ENCODE measurements around the gene KISS1.

Gene KISS1

DNA sequence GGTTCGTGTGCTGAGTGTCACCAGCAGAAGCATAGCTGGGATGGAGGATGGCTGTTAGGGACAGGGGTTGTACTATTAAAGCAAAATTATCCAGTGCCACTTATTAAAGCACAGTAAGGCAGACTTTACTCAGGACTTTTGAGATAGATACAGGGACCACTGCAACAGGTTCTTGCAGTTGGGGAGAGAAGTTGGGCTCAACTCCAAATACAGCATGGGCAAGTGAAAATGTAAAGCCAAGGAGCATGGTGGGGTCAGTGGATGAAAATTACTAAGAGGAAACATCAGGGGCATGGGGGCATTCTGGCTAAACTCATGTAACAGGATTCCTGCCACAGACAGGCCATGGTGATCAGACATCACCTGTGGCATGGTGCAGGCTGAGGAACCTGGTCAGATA is 15.2 kb downstream of the KISS1 start:
- TF ChIP-seq EZH2 (IDR thresholded peaks at IDR 0.05; ENCODE audit: borderline replicate concordance, low read length): no peak
- no peaks in the 10 kb centered on the region for H3K27me3 ChIP-seq (ENCODE audit: insufficient read depth, low read length)
- H3K4me3 ChIP-seq (ENCODE audit: low read depth, low read length, poor library complexity, severe bottlenecking): no peak overlapping the region
- no peaks in the 10 kb centered on the region for H3K9me3 ChIP-seq (ENCODE audit: low read length)
- H3K36me3 ChIP-seq (ENCODE audit: insufficient read depth, low read length): no peaks in the 10 kb centered on the region
- H3K4me2 ChIP-seq (ENCODE audit: low read length): no peak overlapping the region
- H2AFZ ChIP-seq (ENCODE audit: low read length): no peak overlapping the region
- H3K79me2 ChIP-seq (ENCODE audit: insufficient read depth, low read length): no peaks in the 10 kb centered on the region
- no peak overlapping the region for H3K9ac ChIP-seq (ENCODE audit: low read length)
- no peak overlapping the region for H3K27ac ChIP-seq (ENCODE audit: low read depth, low read length, poor library complexity, severe bottlenecking)
- no peaks in the 10 kb centered on the region for H3F3A ChIP-seq (ENCODE audit: insufficient read depth, low read length)
- H4K20me1 ChIP-seq (ENCODE audit: insufficient read depth, low read length): no peaks in the 10 kb centered on the region
- no peaks in the 10 kb centered on the region for H3K4me1 ChIP-seq (ENCODE audit: insufficient read depth, low read length, severe bottlenecking)
- H3K9me2 ChIP-seq (ENCODE audit: low read depth, low read length): no peaks in the 10 kb centered on the region

DNA sequence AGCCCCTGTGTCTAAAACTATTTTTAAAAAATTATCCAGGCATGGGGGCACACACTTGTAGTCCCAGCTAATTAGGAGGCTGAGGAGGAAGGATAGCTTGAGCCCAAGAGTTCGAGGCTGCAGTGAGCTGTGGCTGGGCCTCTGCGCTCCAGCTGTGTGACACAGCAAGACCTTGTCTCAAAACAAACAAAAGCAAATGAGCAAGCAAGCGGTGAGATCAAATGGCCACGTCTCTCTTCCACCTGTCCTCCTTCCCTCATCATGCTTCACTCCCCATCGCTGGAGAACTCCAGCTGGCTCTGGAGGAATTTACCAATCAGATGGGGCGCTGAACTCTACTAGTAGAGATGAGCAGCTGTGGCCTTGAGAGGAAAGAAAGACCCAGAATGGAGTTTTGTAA is 16.2 kb downstream of the KISS1 start:
- no peak overlapping the region for H2AFZ ChIP-seq (ENCODE audit: low read length)
- no peaks in the 10 kb centered on the region for H3F3A ChIP-seq (ENCODE audit: insufficient read depth, low read length)
- H3K27ac ChIP-seq (ENCODE audit: low read depth, low read length, poor library complexity, severe bottlenecking): no peak overlapping the region
- no peaks in the 10 kb centered on the region for H3K4me1 ChIP-seq (ENCODE audit: insufficient read depth, low read length, severe bottlenecking)
- TF ChIP-seq EZH2 (IDR thresholded peaks at IDR 0.05; ENCODE audit: borderline replicate concordance, low read length): no peak
- no peak for TF ChIP-seq CTCF (IDR thresholded peaks at IDR 0.05; ENCODE audit: low read length)
- H3K36me3 ChIP-seq (ENCODE audit: insufficient read depth, low read length): no peaks in the 10 kb centered on the region
- no peaks in the 10 kb centered on the region for H3K27me3 ChIP-seq (ENCODE audit: insufficient read depth, low read length)
- H3K79me2 ChIP-seq (ENCODE audit: insufficient read depth, low read length): no peaks in the 10 kb centered on the region
- no peak overlapping the region for H3K4me3 ChIP-seq (ENCODE audit: low read depth, low read length, poor library complexity, severe bottlenecking)
- no peaks in the 10 kb centered on the region for H3K9me3 ChIP-seq (ENCODE audit: low read length)
- H3K9me2 ChIP-seq (ENCODE audit: low read depth, low read length): no peaks in the 10 kb centered on the region
- H3K4me2 ChIP-seq (ENCODE audit: low read length): no peak overlapping the region
- H3K9ac ChIP-seq (ENCODE audit: low read length): no peak overlapping the region
- H4K20me1 ChIP-seq (ENCODE audit: insufficient read depth, low read length): no peaks in the 10 kb centered on the region

DNA sequence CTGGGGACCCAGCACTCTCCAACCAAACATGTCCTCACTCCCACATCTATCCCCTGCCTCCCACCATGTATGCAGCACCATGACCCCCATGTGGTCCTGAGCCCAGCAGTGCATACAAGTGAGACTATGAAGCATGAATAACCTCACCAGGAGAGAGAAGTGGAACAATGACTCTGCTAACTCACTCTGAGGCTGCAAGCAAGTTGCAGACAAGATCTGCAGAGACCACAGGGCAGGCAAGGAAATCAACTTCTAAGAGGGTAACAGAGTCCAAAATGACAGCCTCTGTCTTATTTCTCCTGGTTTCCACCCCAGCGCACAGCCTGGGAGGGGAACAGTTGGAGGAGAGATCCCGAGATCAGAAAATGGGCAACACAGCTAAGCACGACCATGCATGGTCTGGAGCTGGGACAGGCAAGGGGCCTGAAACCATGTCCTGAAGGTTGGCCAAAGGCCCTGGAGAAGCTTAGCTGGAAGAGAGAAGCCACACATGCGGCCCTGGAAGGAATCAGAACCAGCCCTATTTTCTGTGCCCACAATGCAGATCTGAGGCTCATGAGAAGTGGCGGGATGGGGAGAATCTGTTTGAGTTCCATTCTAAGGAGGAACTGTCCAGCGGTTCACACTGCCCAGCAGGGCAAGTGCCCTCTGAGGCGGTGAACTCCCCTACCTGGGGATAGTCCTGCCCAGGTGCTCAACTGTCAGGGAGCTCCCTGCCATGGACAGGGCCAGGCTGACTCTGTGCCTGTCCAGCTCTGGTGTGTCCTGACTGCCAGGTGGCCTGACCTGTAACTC is 17.6 kb downstream of the KISS1 start:
- Histone ChIP-seq H3K9me3 (ENCODE audit: low read length) (no peaks in the 10 kb centered on the region), H3K9me2 (ENCODE audit: low read depth, low read length) (no peaks in the 10 kb centered on the region), H3K27me3 (ENCODE audit: insufficient read depth, low read length) (no peaks in the 10 kb centered on the region), H3K4me2 (ENCODE audit: low read length) (no peak overlapping the region), H2AFZ (ENCODE audit: low read length) (no peak overlapping the region), H4K20me1 (ENCODE audit: insufficient read depth, low read length) (no peaks in the 10 kb centered on the region), H3K4me1 (ENCODE audit: insufficient read depth, low read length, severe bottlenecking) (no peaks in the 10 kb centered on the region), H3K27ac (ENCODE audit: low read depth, low read length, poor library complexity, severe bottlenecking) (no peak overlapping the region), H3K4me3 (ENCODE audit: low read depth, low read length, poor library complexity, severe bottlenecking) (no peak overlapping the region), H3K36me3 (ENCODE audit: insufficient read depth, low read length) (no peaks in the 10 kb centered on the region), H3F3A (ENCODE audit: insufficient read depth, low read length) (no peaks in the 10 kb centered on the region), H3K79me2 (ENCODE audit: insufficient read depth, low read length) (no peaks in the 10 kb centered on the region), H3K9ac (ENCODE audit: low read length) (no peak overlapping the region)
- TF ChIP-seq EZH2 (IDR thresholded peaks at IDR 0.05; ENCODE audit: borderline replicate concordance, low read length): no peak
- TF ChIP-seq CTCF (IDR thresholded peaks at IDR 0.05; ENCODE audit: low read length): no peak

DNA sequence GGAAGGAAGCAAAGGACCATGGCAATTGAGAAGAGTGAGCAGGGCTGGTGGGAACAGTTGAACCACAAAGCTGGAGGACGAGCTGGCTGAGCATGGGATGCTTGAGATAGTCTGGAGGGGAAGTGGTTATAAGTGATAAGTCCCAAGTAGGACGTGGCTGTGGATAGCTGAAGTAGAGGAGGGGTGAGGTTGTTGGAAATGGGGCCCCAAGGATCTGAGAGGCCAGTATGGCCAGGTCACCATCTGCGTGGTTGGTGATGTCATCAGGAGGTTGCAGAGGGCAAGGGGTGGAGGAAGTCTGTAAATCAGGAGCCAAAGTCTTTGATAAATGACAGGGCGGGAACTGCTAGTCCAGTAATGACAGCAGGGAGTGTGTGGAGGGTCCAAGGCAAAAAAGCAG is 19.2 kb downstream of the KISS1 start:
- Histone ChIP-seq H3K79me2 (ENCODE audit: insufficient read depth, low read length) (no peaks in the 10 kb centered on the region), H3F3A (ENCODE audit: insufficient read depth, low read length) (no peaks in the 10 kb centered on the region), H4K20me1 (ENCODE audit: insufficient read depth, low read length) (no peaks in the 10 kb centered on the region), H3K9ac (ENCODE audit: low read length) (no peak overlapping the region), H3K4me3 (ENCODE audit: low read depth, low read length, poor library complexity, severe bottlenecking) (no peak overlapping the region), H3K4me2 (ENCODE audit: low read length) (no peak overlapping the region), H3K36me3 (ENCODE audit: insufficient read depth, low read length) (no peaks in the 10 kb centered on the region), H2AFZ (ENCODE audit: low read length) (no peak overlapping the region), H3K27ac (ENCODE audit: low read depth, low read length, poor library complexity, severe bottlenecking) (no peak overlapping the region), H3K4me1 (ENCODE audit: insufficient read depth, low read length, severe bottlenecking) (no peaks in the 10 kb centered on the region), H3K27me3 (ENCODE audit: insufficient read depth, low read length) (no peaks in the 10 kb centered on the region), H3K9me2 (ENCODE audit: low read depth, low read length) (no peaks in the 10 kb centered on the region), H3K9me3 (ENCODE audit: low read length) (no peaks in the 10 kb centered on the region; the same call in 1 of the 2 replicates)
- TF ChIP-seq CTCF (IDR thresholded peaks at IDR 0.05; ENCODE audit: low read length) (no peak), EZH2 (IDR thresholded peaks at IDR 0.05; ENCODE audit: borderline replicate concordance, low read length) (no peak)

Measured in OCI-LY1 (cell line).